Hepatocyte (in vitro differentiated cells): ENCODE measurements around the gene SPOCK3. TPM values are rescaled to one million over a fixed set of nuclear protein-coding genes. Genes with fewer than 3 reads are reported as not detected.
"Not testable (repeated sequence)": the region's sequence is repeated elsewhere in the genome, so short reads cannot be mapped to it uniquely, and the experiment has no call there.

ENCODE experiments used
- DNase-seq: peaks from one replicate; pipeline ENCODE4 v3.0.0-alpha.2; 2016; ENCODE audit warnings: low spot score
- H2AFZ ChIP-seq: fragments of 200-600 bp; sonication (generic); 2 replicates; pipeline ENCODE4 v1.6.0; 2016; ENCODE audit warnings: antibody characterized with exemption, mild to moderate bottlenecking
- H3K27ac ChIP-seq: fragments of 200-600 bp; sonication (generic); 2 replicates; pipeline ENCODE4 v1.5.1; 2016; ENCODE audit warnings: mild to moderate bottlenecking
- H3K27me3 ChIP-seq: fragments of 200-600 bp; sonication (generic); 2 replicates; pipeline ENCODE4 v1.6.1; 2016
- H3K36me3 ChIP-seq: fragments of 200-600 bp; sonication (generic); replicated peaks from 2 replicates; pipeline ENCODE4 v1.5.1; 2016; ENCODE audit warnings: low read depth; ENCODE audit not compliant: insufficient read depth
- H3K4me1 ChIP-seq: fragments of 200-600 bp; sonication (generic); 2 replicates; pipeline ENCODE4 v1.5.1; 2016; ENCODE audit warnings: mild to moderate bottlenecking, moderate library complexity; ENCODE audit not compliant: insufficient read depth
- H3K4me2 ChIP-seq: fragments of 200-600 bp; sonication (generic); 2 replicates; pipeline ENCODE4 v1.6.0; 2016
- H3K4me3 ChIP-seq: fragments of 200-600 bp; sonication (generic); 2 replicates; pipeline ENCODE4 v1.5.1; 2016; ENCODE audit warnings: mild to moderate bottlenecking
- H3K79me2 ChIP-seq: fragments of 200-600 bp; sonication (generic); 2 replicates; pipeline ENCODE4 v1.6.0; 2017; ENCODE audit warnings: mild to moderate bottlenecking
- H3K9me2 ChIP-seq: fragments of 200-600 bp; sonication (generic); replicated peaks from 2 replicates; pipeline ENCODE4 v1.6.0; 2017; ENCODE audit warnings: mild to moderate bottlenecking; ENCODE audit not compliant: insufficient read depth
- H3K9me3 ChIP-seq: fragments of 200-600 bp; sonication (generic); 2 replicates; pipeline ENCODE4 v1.5.1; 2016; ENCODE audit warnings: low read depth, mild to moderate bottlenecking
- H4K20me1 ChIP-seq: fragments of 200-600 bp; sonication (generic); 2 replicates; pipeline ENCODE4 v1.6.0; 2016; ENCODE audit warnings: mild to moderate bottlenecking; ENCODE audit not compliant: insufficient read depth, poor library complexity, severe bottlenecking
- CTCF ChIP-seq: fragments of 200-600 bp; sonication (generic); IDR thresholded peaks from 2 replicates; pipeline ENCODE4 v1.5.1; 2016; ENCODE audit warnings: antibody characterized with exemption, mild to moderate bottlenecking; ENCODE audit not compliant: poor library complexity
- EZH2 ChIP-seq: fragments of 200-600 bp; sonication (generic); IDR thresholded peaks from 2 replicates; pipeline ENCODE4 v1.6.1; 2016; ENCODE audit warnings: antibody characterized with exemption, mild to moderate bottlenecking, borderline replicate concordance
- EZH2phosphoT487 ChIP-seq: fragments of 200-600 bp; sonication (generic); IDR thresholded peaks from one replicate; pipeline ENCODE4 v1.6.1; 2018; ENCODE audit warnings: antibody characterized with exemption, mild to moderate bottlenecking, low read depth, moderate library complexity; ENCODE audit not compliant: unreplicated experiment, severe bottlenecking
- WGBS: methylation state at CpG from one replicate; pipeline ENCODE4 v1.1.6; 2016; ENCODE audit warnings: low lambda C conversion rate; ENCODE audit errors: missing lambda C conversion rate; 5-methylcytosine and 5-hydroxymethylcytosine counted together
- polyA plus RNA-seq: library from polyadenylated mRNA; unstranded; fragments of >200 nt; fragmentation: Nextera tagmentation; extraction: Ambion mirVana; gene quantifications from 2 replicates; pipeline ENCODE4 v1.2.1, GENCODE V29; 2016
- total RNA-seq: library from RNA; depleted of rRNA; stranded (reverse); fragments of >200 nt; gene quantifications from 2 replicates; pipeline ENCODE4 v1.2.3, GENCODE V29; 2014

Gene SPOCK3
- total and polyA plus RNA-seq, 2 experiments from 2014 or later: 3.0 to 3.4 TPM

GRCh38 chr4:166763018-166763417 is 471.3 kb downstream of the SPOCK3 start:
- Histone ChIP-seq H3K36me3 (no peaks in the 10 kb centered on the region), H3K79me2 (no peaks in the 10 kb centered on the region), H3K4me3 (no peak overlapping the region), H3K27me3 (no peaks in the 10 kb centered on the region), H2AFZ (no peak overlapping the region), H3K4me2 (no peak overlapping the region), H3K4me1 (no peaks in the 10 kb centered on the region), H3K27ac (no peak overlapping the region), H3K9me2 (no peaks in the 10 kb centered on the region), H4K20me1 (no peaks in the 10 kb centered on the region), H3K9me3 (peaks cover 6% of the 10 kb centered on the region)
- TF ChIP-seq CTCF (no peak), EZH2 (no peak), EZH2phosphoT487 (no peak)
- no peak for DNase-seq

DNA sequence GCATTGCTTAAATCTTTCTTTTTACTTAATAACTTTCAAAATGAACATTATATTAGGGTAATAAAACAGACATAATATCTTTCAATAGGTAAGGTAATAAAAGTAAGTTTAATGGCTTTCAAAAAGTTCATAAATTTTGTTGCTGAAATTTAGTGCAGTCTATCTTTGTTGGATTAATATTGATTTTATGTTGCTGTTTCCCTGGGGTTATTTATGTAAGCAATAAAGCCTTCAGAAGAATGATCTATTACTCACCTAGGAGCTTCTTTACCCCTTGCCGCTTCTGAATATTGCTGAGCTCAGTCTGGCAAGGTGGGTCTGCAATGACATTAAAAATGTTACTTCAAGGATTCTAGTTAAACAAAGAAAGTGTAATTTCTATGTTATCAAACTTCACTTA is 492.6 kb downstream of the SPOCK3 start:
- TF ChIP-seq EZH2 (no peak), CTCF (no peak), EZH2phosphoT487 (no peak)
- Histone ChIP-seq H3K9me2 (no peaks in the 10 kb centered on the region), H3K4me3 (no peak overlapping the region), H3K27ac (no peak overlapping the region), H3K4me1 (no peaks in the 10 kb centered on the region), H4K20me1 (no peaks in the 10 kb centered on the region), H2AFZ (no peak overlapping the region), H3K9me3 (no peaks in the 10 kb centered on the region), H3K79me2 (no peaks in the 10 kb centered on the region), H3K4me2 (no peak overlapping the region), H3K36me3 (no peaks in the 10 kb centered on the region), H3K27me3 (no peaks in the 10 kb centered on the region)
- DNase-seq: no peak
- WGBS: 83% methylated on average over 1 of the region's 1 CpG

DNA sequence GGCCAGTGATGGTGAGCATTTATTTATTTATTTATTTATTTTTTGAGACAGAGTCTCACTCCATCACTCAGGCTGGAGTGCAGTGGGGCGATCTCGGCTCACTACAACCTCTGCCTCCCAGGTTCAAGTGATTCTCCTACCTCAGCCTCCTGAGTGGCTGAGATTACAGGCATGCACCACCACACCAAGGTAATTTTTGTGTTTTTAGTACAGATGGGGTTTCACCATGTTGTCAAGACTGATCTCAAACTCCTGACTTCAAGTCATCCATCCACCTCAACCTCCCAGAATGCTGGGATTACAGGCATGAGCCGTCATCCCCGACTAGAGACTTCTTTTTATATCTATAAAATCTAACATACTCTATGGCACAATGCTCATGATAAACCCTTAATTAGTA is 495.1 kb downstream of the SPOCK3 start:
- not testable (repeated sequence) for H3K9me2 ChIP-seq, H3K36me3 ChIP-seq, H3K9me3 ChIP-seq, H3K27me3 ChIP-seq, H3K4me3 ChIP-seq, H4K20me1 ChIP-seq, H3K4me2 ChIP-seq, H3K27ac ChIP-seq, DNase-seq, H2AFZ ChIP-seq, H3K79me2 ChIP-seq, H3K4me1 ChIP-seq
- 91% methylated on average over 4 of the region's 4 CpGs for WGBS

DNA sequence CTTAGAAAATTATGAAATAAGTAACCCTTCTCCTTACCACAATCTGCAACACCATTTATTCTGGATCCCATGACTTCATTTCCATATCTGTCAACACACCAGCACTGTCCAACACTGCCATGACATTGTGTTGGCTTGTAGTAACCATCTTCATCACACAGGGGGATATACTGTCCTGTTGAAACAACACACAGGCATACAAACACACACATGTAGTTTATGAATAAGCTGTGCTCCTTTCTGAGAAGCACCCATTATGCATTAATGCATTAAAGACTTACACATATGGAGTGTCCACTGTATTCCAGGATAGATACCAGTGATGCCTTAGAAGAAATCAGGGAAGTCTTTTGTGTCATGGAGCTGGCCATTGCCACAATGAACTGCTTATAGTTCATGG is 496.9 kb downstream of the SPOCK3 start:
- H3K4me3 ChIP-seq: no peak overlapping the region
- no peaks in the 10 kb centered on the region for H3K79me2 ChIP-seq
- H3K27ac ChIP-seq: no peak overlapping the region
- H4K20me1 ChIP-seq: no peaks in the 10 kb centered on the region
- no peaks in the 10 kb centered on the region for H3K36me3 ChIP-seq
- H3K4me2 ChIP-seq: no peak overlapping the region
- H3K27me3 ChIP-seq: no peaks in the 10 kb centered on the region
- DNase-seq: no peak
- no peak overlapping the region for H2AFZ ChIP-seq
- H3K4me1 ChIP-seq: no peaks in the 10 kb centered on the region
- H3K9me3 ChIP-seq: no peaks in the 10 kb centered on the region
- H3K9me2 ChIP-seq: no peaks in the 10 kb centered on the region
- TF ChIP-seq EZH2 (no peak), CTCF (no peak), EZH2phosphoT487 (no peak)
